ENCODE measurements around the gene PCDH9. TPM values are rescaled to one million over a fixed set of nuclear protein-coding genes. Genes with fewer than 3 reads are reported as not detected.

PCDH9 gene
- total RNA-seq, 4 donors from 2014 or later = 5.7 to 12.9 (median 6.8) TPM

- TF ChIP-seq, protein P1, sequence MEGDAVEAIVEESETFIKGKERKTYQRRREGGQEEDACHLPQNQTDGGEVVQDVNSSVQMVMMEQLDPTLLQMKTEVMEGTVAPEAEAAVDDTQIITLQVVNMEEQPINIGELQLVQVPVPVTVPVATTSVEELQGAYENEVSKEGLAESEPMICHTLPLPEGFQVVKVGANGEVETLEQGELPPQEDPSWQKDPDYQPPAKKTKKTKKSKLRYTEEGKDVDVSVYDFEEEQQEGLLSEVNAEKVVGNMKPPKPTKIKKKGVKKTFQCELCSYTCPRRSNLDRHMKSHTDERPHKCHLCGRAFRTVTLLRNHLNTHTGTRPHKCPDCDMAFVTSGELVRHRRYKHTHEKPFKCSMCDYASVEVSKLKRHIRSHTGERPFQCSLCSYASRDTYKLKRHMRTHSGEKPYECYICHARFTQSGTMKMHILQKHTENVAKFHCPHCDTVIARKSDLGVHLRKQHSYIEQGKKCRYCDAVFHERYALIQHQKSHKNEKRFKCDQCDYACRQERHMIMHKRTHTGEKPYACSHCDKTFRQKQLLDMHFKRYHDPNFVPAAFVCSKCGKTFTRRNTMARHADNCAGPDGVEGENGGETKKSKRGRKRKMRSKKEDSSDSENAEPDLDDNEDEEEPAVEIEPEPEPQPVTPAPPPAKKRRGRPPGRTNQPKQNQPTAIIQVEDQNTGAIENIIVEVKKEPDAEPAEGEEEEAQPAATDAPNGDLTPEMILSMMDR (IDR thresholded peaks at IDR 0.05) = no peak
- no peak for DNase-seq (ENCODE audit: low spot score)
- ATAC-seq (ENCODE audit: low FRiP score) = no peak
Observed at GRCh38 chr13:66415444-66415843, 814.7 kb downstream of the PCDH9 start.

GRCh38 chr13:66414066-66414800 is 815.9 kb downstream of the PCDH9 start:
- ATAC-seq (ENCODE audit: low FRiP score) = no peak
- DNase-seq (ENCODE audit: low spot score) = no peak

GRCh38 chr13:66410314-66410713 is 819.8 kb downstream of the PCDH9 start:
- DNase-seq (ENCODE audit: low spot score) (no peak), ATAC-seq (ENCODE audit: low FRiP score) (no peak)
- TF ChIP-seq, protein P1 (IDR thresholded peaks at IDR 0.05) = no peak

More at GRCh38 chr13:66414066-66414800, 815.9 kb downstream of the PCDH9 start:
- TF ChIP-seq, protein P1 (IDR thresholded peaks at IDR 0.05) = no peak

- ATAC-seq (ENCODE audit: low FRiP score) (no peak), DNase-seq (ENCODE audit: low spot score) (no peak)
- TF ChIP-seq, protein P1 (IDR thresholded peaks at IDR 0.05) = no peak
Observed at GRCh38 chr13:66409542-66409941, 820.6 kb downstream of the PCDH9 start.

DNA sequence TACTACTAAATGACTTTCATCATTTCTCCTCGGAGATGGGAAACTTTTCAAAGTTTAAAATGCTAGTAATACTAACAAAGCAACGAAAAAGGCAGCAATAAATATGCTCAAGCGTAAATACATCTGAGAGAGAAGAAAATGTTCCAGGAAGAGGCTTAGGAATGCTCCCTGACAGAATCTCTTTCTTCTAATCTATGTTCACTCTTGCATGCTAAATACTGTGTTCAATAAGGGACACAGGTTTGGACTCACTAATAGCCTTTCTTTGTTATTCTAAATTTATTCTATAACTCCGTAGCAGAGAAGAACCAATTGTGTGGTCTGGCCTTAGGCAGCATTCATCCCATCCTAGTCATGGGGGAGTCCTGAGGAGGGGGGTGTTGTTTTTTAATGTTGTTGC is 823.0 kb downstream of the PCDH9 start:
- ATAC-seq (ENCODE audit: low FRiP score) = no peak
- TF ChIP-seq, protein P1 (IDR thresholded peaks at IDR 0.05) = no peak
- no peak for DNase-seq (ENCODE audit: low spot score)

GRCh38 chr13:66405908-66406802 is 824.0 kb downstream of the PCDH9 start:
- TF ChIP-seq, protein P1 (IDR thresholded peaks at IDR 0.05) = no peak
- ATAC-seq (ENCODE audit: low FRiP score) = no peak
- no peak for DNase-seq (ENCODE audit: low spot score)

Measured in omental fat pad (tissue), 4 donors.